Stimulated activated CD8-positive, alpha-beta memory T cell treated with anti-CD3 and anti-CD28 coated beads, Interleukin-12 subunit alpha, Interleukin-12 subunit beta, amount 100 ng/mL, for 4 hours (primary cell): ENCODE results near the gene FBXO36.
"Not testable (repeated sequence)": the region's sequence is repeated elsewhere in the genome, so short reads cannot be mapped to it uniquely, and the experiment has no call there.

Experiments used
- DNase-seq: peaks from one replicate; pipeline ENCODE4 v3.0.0-alpha.2; 2020; ENCODE audit warnings: low read depth

FBXO36 gene

GRCh38 chr2:229910832-229911412 is 11.4 kb upstream of the FBXO36 start:
- DNase-seq: no peak

GRCh38 chr2:229914171-229914570 is 8.1 kb upstream of the FBXO36 start:
- DNase-seq: no peak

- DNase-seq: no peak
These were observed 4.5 kb upstream of the FBXO36 start for GRCh38 chr2:229917793-229918192.

GRCh38 chr2:229920011-229920641 is 2.2 kb upstream of the FBXO36 start:
- DNase-seq: peak; percentile 6

- peak; percentile 60 for DNase-seq
These were observed 1.0 kb upstream of the FBXO36 start for GRCh38 chr2:229921101-229921891.

- DNase-seq: peak; percentile 82
These were observed 333 bp upstream of the FBXO36 start, which contains the start of gene TRIP12 for GRCh38 chr2:229921892-229922448. Gene TRIP12, minus strand, starts transcription at chr2:229922009. Its CDS starts 41,930 bp downstream, at chr2:229880079.

- DNase-seq: not testable (repeated sequence)
These were observed 2.2 kb downstream of the FBXO36 start for GRCh38 chr2:229924541-229924940.

- DNase-seq: no peak
These were observed 2.9 kb downstream of the FBXO36 start for GRCh38 chr2:229925201-229925600.

- no peak for DNase-seq
These were observed 5.6 kb downstream of the FBXO36 start for GRCh38 chr2:229927817-229928321.

- DNase-seq: no peak
These were observed 8.4 kb downstream of the FBXO36 start for GRCh38 chr2:229930656-229931055.

- no peak for DNase-seq
These were observed 8.9 kb downstream of the FBXO36 start for GRCh38 chr2:229931241-229931640.

- no peak for DNase-seq
These were observed 15.2 kb downstream of the FBXO36 start for GRCh38 chr2:229937537-229937936.

- DNase-seq: no peak
These were observed 20.4 kb downstream of the FBXO36 start for GRCh38 chr2:229942671-229943070.

GRCh38 chr2:229943171-229943570 is 20.9 kb downstream of the FBXO36 start:
- DNase-seq: no peak

- DNase-seq: no peak
These were observed 21.6 kb downstream of the FBXO36 start for GRCh38 chr2:229943770-229944449.

GRCh38 chr2:229945975-229946374 is 23.7 kb downstream of the FBXO36 start:
- no peak for DNase-seq

GRCh38 chr2:229947544-229947943 is 25.2 kb downstream of the FBXO36 start:
- DNase-seq: no peak

- no peak for DNase-seq
These were observed 30.0 kb downstream of the FBXO36 start for GRCh38 chr2:229952256-229952835.

- DNase-seq: no peak
These were observed 33.4 kb downstream of the FBXO36 start for GRCh38 chr2:229955663-229956062.

GRCh38 chr2:229956491-229956890 is 34.2 kb downstream of the FBXO36 start:
- DNase-seq: no peak

GRCh38 chr2:229963596-229963995 is 41.3 kb downstream of the FBXO36 start:
- DNase-seq: not testable (repeated sequence)

- DNase-seq: no peak
These were observed 47.6 kb downstream of the FBXO36 start for GRCh38 chr2:229969921-229970320.
